ENCODE results near the gene PLXNA1.

Gene PLXNA1

DNA sequence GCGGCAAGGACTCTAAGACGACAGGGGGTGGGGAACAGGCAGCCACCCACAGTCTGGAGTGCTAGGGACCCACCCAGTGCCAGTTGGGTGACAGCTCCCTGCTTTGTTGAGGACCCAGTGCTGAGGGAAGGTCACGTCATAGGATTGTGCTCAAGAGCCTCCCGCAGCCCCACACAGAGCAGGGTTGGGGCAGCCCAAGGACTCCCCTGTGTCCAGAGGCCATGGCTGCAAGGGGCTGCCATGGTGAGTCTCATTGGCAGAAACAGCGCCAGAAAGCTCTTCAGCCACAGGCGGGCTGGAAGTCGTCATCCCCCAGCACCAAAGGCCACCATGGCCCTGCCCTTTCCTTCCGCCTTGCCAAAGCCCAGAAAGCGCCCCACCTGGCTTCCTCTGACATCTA is 37.0 kb upstream of the PLXNA1 start:
- DNase-seq (ENCODE audit: low spot score) (no peak), ATAC-seq (ENCODE audit: low read depth) (no peak)
- H3K9me3 ChIP-seq (ENCODE audit: severe bottlenecking), result no peaks in the 10 kb centered on the region
- H3K4me3 ChIP-seq (ENCODE audit: severe bottlenecking), result no peak overlapping the region
- H3K27me3 ChIP-seq (ENCODE audit: insufficient read depth, poor library complexity, severe bottlenecking), result no peaks in the 10 kb centered on the region
- TF ChIP-seq CTCF (IDR thresholded peaks at IDR 0.05; ENCODE audit: poor library complexity, severe bottlenecking), result no peak
- no peaks in the 10 kb centered on the region for H3K36me3 ChIP-seq (ENCODE audit: low read depth)
- H3K27ac ChIP-seq (ENCODE audit: poor library complexity, severe bottlenecking), result no peak overlapping the region
- no peaks in the 10 kb centered on the region for H3K4me1 ChIP-seq (ENCODE audit: insufficient read depth, poor library complexity, severe bottlenecking)

DNA sequence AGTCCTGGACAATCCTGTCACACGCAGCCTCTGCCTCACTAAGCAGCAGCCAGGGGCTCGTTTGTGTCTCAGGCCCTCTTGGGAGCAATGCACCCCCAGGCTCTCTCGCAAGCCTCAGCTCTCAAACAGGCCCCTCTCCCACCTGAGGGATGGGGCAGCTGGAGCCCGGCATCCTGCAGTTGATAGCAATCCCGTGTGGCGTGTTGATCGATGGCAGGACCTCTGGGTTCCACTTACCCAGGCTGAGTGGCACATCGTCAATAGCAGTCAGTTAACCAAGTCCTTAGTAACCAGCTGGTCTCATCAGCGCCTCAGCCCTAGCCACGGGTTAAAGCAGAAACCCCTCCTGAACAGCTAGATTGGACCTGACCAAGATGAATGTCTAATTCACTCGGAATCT is 36.5 kb upstream of the PLXNA1 start:
- Histone ChIP-seq H3K36me3 (ENCODE audit: low read depth) (no peaks in the 10 kb centered on the region), H3K27ac (ENCODE audit: poor library complexity, severe bottlenecking) (no peak overlapping the region), H3K27me3 (ENCODE audit: insufficient read depth, poor library complexity, severe bottlenecking) (no peaks in the 10 kb centered on the region), H3K4me1 (ENCODE audit: insufficient read depth, poor library complexity, severe bottlenecking) (no peaks in the 10 kb centered on the region), H3K4me3 (ENCODE audit: severe bottlenecking) (no peak overlapping the region), H3K9me3 (ENCODE audit: severe bottlenecking) (no peaks in the 10 kb centered on the region)
- TF ChIP-seq CTCF (IDR thresholded peaks at IDR 0.05; ENCODE audit: poor library complexity, severe bottlenecking), result no peak
- no peak for ATAC-seq (ENCODE audit: low read depth)
- no peak for DNase-seq (ENCODE audit: low spot score)

GRCh38 chr3:126947429-126947828 is 35.5 kb upstream of the PLXNA1 start:
- no peak overlapping the region for H3K27ac ChIP-seq (ENCODE audit: poor library complexity, severe bottlenecking)

DNA sequence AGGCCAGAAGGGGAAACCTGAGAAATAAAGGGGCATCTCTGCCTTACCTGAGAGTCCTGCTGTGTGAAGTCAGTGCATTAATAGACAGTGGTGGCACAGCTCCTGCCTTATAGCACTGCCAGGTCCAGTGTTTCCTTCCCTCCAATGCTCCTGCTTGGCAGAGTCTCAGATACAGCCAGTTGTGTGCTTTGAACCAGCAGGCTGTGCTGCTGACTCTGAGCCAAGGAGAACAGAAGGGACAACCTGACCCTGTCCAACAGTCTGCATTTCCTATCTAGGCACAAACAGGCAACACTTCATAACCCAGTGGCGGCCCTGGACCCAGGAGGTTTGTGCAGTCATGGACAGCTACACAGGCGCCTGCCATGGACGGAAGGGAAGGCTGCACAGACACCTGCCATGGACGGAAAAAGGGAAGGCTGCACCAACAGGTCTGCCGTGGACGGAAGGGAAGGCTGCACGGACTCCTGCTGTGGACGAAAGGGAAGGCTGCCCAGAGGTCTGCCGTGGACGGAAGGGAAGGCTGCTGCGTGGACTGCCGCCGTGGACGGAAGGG is 33.9 kb upstream of the PLXNA1 start:
- TF ChIP-seq CTCF (IDR thresholded peaks at IDR 0.05; ENCODE audit: poor library complexity, severe bottlenecking), result no peak
- DNase-seq (ENCODE audit: low spot score) (no peak), ATAC-seq (ENCODE audit: low read depth) (no peak)
- Histone ChIP-seq H3K36me3 (ENCODE audit: low read depth) (no peaks in the 10 kb centered on the region), H3K27me3 (ENCODE audit: insufficient read depth, poor library complexity, severe bottlenecking) (no peaks in the 10 kb centered on the region), H3K4me3 (ENCODE audit: severe bottlenecking) (no peak overlapping the region), H3K4me1 (ENCODE audit: insufficient read depth, poor library complexity, severe bottlenecking) (no peaks in the 10 kb centered on the region), H3K9me3 (ENCODE audit: severe bottlenecking) (no peaks in the 10 kb centered on the region), H3K27ac (ENCODE audit: poor library complexity, severe bottlenecking) (no peak overlapping the region)

More at GRCh38 chr3:126947429-126947828, 35.5 kb upstream of the PLXNA1 start:
- no peaks in the 10 kb centered on the region for H3K4me1 ChIP-seq (ENCODE audit: insufficient read depth, poor library complexity, severe bottlenecking)
- H3K9me3 ChIP-seq (ENCODE audit: severe bottlenecking), result no peaks in the 10 kb centered on the region
- no peaks in the 10 kb centered on the region for H3K27me3 ChIP-seq (ENCODE audit: insufficient read depth, poor library complexity, severe bottlenecking)
- no peaks in the 10 kb centered on the region for H3K36me3 ChIP-seq (ENCODE audit: low read depth)
- ATAC-seq (ENCODE audit: low read depth), result no peak
- TF ChIP-seq CTCF (IDR thresholded peaks at IDR 0.05; ENCODE audit: poor library complexity, severe bottlenecking), result no peak
- no peak for DNase-seq (ENCODE audit: low spot score)
- H3K4me3 ChIP-seq (ENCODE audit: severe bottlenecking), result no peak overlapping the region

DNA sequence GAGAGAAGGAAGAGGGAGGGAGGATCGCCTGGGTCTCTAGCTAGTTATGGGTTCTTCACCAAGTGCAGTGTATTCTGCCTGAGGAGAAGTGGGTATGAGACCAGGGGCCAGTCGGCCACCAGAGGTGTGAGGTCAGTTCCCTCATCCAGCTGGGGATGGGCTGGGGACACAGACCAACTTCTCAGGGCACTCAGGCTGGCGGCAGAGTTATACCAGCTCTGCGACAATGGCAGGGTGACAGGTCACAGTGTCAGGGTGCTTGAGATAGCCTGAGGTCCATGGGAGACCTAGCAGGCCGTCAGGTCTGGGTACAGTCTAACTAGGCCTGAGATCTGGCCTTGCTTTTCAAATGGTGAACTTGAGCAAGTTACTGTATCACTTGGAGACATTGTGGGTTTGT is 31.4 kb upstream of the PLXNA1 start:
- no peaks in the 10 kb centered on the region for H3K36me3 ChIP-seq (ENCODE audit: low read depth)
- H3K4me1 ChIP-seq (ENCODE audit: insufficient read depth, poor library complexity, severe bottlenecking), result peaks cover 1% of the 10 kb centered on the region
- no peak for ATAC-seq (ENCODE audit: low read depth)
- H3K27me3 ChIP-seq (ENCODE audit: insufficient read depth, poor library complexity, severe bottlenecking), result no peaks in the 10 kb centered on the region
- H3K4me3 ChIP-seq (ENCODE audit: severe bottlenecking), result no peak overlapping the region
- peak; percentile 34 for DNase-seq (ENCODE audit: low spot score)
- TF ChIP-seq CTCF (IDR thresholded peaks at IDR 0.05; ENCODE audit: poor library complexity, severe bottlenecking), result no peak
- no peak overlapping the region for H3K27ac ChIP-seq (ENCODE audit: poor library complexity, severe bottlenecking)
- H3K9me3 ChIP-seq (ENCODE audit: severe bottlenecking), result no peaks in the 10 kb centered on the region

Measured in RWPE2 (cell line).